ENCODE data around the gene CAMTA1.

GRCh38 chr1:7573481-7573880 is 788.2 kb downstream of the CAMTA1 start:
- TF ChIP-seq, protein P1, sequence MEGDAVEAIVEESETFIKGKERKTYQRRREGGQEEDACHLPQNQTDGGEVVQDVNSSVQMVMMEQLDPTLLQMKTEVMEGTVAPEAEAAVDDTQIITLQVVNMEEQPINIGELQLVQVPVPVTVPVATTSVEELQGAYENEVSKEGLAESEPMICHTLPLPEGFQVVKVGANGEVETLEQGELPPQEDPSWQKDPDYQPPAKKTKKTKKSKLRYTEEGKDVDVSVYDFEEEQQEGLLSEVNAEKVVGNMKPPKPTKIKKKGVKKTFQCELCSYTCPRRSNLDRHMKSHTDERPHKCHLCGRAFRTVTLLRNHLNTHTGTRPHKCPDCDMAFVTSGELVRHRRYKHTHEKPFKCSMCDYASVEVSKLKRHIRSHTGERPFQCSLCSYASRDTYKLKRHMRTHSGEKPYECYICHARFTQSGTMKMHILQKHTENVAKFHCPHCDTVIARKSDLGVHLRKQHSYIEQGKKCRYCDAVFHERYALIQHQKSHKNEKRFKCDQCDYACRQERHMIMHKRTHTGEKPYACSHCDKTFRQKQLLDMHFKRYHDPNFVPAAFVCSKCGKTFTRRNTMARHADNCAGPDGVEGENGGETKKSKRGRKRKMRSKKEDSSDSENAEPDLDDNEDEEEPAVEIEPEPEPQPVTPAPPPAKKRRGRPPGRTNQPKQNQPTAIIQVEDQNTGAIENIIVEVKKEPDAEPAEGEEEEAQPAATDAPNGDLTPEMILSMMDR (IDR thresholded peaks at IDR 0.05): no peak
- TF ChIP-seq POLR2A (IDR thresholded peaks at IDR 0.05): no peak
